TTC549 (cell line): ENCODE measurements around the gene CAMK2B.

Experiments used
- FAIRE-seq: peaks from 2 replicates; lab custom pipeline; 2012; peaks lifted over from hg19 to GRCh38; lab: Jason Lieb, UNC

Gene CAMK2B

GRCh38 chr7:44329888-44330287 lies 4.5 kb upstream of the CAMK2B start:
- FAIRE-seq = no peak

DNA sequence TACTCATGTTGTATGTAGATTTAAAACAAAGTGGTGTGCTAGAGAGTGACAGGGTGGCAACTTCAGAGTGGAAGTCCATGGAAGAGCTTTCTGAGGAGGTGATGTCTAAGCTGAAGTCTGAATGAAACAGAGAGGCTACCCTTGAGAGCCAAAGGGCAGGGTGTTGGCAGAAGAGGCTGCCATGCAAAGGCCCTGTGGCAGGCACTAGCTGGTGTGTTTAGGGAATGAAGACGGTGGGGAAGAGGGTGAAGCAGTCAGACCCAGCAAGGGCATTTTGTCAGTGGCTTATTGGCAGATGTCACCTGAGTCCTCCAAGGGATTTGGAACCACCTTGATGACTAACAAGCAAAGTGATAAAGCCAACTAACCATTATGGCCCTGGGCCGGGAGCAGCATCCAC lies 3.7 kb upstream of the CAMK2B start:
- no peak for FAIRE-seq

GRCh38 chr7:44327981-44328380 lies 2.6 kb upstream of the CAMK2B start:
- no peak for FAIRE-seq

GRCh38 chr7:44326261-44327125 lies 1.1 kb upstream of the CAMK2B start:
- FAIRE-seq = no peak

DNA sequence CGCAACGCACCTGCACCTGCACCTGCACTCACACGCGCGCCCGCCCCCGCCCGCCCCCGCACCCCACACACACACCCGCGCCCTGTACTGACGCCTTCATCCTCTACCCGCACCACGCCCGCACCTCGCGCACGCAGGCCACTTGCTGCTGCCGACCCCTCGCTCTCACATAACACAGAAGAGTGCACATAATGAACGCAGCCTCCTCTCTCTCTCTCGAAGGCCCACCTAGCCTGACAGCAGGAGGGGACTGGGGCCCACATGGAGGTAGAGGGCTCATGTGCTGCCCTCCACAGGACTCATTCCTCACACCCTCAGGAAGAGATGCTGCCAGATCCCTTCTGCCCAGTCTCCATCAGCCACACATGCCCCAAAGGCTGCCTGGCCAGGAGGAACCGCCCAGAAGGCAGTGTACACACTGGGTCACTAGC lies 432 bp upstream of the CAMK2B start:
- no peak for FAIRE-seq

DNA sequence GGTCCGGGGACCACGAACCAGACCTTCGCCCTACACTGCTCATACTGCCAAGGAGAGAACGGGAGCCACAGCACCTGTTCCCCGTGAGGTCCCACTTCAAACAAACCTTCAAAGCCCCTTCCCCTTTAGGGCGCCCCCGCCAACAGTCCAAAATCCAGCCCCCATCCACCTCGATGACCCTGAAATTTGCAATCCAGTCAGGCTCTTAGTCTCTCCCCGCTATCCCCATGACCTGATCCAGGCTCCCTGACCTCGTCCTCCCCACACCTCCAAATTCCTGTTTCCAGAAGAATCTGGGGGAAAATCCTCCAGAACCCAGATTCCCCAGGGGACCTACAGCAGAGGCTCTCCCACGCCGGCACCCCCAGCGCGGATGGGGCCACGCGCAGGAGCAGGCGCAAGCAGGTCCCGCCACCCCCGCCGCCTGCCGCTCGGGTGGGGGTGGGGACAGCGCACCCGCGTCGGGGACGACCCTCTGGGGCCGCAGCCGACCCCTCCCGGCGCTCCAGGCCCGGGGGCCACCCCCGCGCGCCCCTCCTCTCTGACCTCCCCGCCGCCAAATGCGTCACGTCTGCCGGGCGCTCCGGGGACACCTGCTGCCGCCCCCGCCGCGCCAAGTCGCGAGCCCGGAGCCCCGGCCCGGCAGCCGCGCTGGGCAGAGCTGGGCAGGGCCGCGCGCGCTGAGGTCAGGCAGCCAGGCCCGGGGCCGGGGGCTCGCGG lies 753 bp downstream of the CAMK2B start:
- FAIRE-seq = no peak

DNA sequence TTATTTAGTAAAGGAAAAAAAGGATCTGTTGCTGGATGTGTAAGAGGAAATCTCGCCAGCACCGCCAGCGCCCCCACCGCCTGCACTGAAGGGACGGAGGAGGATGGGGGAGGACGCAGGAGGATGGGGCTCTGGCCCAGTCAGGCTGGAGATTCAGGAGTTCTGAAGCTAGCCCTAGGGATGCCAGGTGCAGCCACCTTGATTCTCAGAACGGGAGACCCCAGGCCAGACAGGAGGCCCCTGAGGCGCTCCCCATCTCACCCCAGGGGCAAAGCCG lies 1.3 kb downstream of the CAMK2B start:
- FAIRE-seq = no peak

GRCh38 chr7:44323381-44324203 lies 1.8 kb downstream of the CAMK2B start:
- no peak for FAIRE-seq

DNA sequence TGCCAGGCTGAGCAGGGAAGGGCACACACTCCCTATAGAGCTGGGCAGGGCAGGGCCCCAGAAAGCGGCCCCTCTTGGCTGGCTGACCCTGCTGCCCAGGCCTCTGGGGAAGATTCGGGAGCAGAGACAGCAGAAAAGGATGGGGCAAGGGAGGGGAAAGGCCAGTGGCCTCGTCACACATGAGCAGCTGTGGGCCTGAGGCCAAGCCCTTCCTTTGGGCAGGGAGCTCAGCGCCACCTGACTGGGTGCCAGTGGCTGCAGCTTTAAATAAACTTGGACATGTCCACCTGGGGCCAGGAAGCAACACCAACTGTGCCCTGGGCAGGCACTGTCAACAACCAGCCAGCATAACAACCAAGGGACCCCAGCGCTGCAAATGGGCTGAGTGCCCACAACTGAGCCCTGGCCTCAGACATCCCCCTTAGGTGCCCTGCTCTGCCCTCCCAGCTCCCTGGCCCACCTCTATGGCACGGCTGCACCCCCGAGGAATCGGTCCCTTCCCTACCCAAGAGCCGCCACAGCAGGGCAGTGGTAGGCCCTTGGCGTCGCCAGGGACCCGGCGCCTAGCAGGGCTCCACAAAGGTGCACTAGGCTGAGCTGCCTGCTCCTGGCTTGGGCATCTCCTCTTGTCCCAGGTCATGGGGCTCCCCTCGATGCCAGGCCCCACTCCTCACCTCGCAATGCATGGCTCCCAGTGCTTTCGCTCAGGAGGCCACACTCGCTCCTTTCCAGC lies 2.6 kb downstream of the CAMK2B start:
- no peak for FAIRE-seq

DNA sequence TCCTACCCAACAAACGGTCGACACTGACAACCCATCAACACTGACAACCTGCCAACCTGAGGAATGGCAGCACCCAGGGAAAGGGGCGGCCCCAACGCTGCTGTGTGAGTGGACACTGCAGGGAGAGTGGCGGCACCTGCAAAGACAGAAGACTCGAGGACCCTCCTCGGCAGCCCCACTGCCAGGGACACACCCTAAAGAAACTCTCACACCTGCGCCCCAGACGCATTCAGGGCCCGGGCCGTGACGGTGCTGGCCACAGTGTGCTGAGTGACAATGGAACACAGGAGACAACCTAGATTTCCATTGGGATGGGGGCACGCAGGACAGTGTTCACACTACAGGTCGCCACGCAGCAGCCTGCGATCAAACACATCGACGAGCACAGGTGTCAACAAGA lies 3.6 kb downstream of the CAMK2B start:
- FAIRE-seq = no peak

DNA sequence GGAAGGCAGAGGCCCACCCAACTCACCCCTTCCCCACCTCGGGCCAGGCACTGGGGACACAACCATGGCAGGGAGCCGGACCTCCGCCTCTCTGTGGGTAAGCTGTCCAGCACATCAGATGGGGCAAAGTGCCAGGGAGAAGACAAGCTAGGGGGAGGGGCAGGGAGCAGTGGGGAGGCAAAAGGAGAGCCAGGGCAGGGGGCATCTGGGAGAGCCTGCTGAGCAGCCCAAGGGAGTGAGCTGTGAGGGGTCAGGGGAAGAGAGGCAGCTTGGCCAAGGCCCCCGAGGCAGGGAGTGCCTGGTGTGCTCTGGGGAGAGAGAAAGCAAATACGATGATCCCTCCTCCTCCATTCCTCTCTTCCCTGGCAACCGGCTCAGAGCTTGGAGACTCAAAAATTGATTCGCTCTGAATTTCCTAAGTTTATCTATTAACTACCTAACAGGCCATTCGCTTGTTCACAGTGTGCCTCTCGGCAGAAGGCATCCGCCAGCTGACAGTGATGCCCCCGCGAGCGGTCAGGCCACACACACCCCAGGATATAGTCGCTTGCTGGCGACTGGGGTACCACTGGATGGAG lies 4.5 kb downstream of the CAMK2B start:
- no peak for FAIRE-seq

- FAIRE-seq = no peak
Measured at GRCh38 chr7:44320141-44320540, 5.3 kb downstream of the CAMK2B start.

GRCh38 chr7:44318332-44318731 lies 7.1 kb downstream of the CAMK2B start:
- no peak for FAIRE-seq

- FAIRE-seq = no peak
Measured at GRCh38 chr7:44315301-44315903, 10.0 kb downstream of the CAMK2B start.

- FAIRE-seq = no peak
Measured at GRCh38 chr7:44313621-44314031, 11.8 kb downstream of the CAMK2B start.

- no peak for FAIRE-seq
Measured at GRCh38 chr7:44313016-44313415, 12.4 kb downstream of the CAMK2B start.

- no peak for FAIRE-seq
Measured at GRCh38 chr7:44311561-44312495, 13.6 kb downstream of the CAMK2B start.

DNA sequence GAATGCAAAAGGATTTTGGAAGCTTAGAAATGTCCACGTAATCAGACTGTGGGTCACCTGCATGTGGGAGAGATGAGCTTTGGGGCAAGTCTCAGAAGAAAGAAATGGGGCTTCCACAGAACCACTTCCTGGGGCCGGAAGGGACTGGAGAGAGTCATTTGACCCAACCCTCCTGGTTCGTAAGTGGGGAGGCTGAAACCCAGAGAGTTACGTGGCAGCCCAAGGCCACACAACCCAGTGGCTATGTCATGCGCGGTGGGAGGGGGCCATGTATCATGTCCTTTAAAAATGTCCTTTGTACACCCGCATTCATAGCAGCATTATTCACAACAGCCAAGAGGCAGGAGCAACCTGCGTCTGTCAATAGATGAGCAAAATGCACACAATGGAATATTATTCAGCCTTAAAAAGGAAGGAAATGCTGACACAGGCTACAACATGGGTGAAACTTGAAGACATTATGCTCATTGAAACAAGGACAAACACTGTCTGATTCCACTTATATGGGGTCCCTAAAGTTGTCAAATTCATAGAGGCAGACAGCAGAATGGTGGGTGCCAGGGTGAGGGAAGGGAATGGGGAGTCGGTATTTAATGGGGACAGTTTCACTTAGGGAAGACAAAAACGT lies 15.1 kb downstream of the CAMK2B start:
- FAIRE-seq = no peak

DNA sequence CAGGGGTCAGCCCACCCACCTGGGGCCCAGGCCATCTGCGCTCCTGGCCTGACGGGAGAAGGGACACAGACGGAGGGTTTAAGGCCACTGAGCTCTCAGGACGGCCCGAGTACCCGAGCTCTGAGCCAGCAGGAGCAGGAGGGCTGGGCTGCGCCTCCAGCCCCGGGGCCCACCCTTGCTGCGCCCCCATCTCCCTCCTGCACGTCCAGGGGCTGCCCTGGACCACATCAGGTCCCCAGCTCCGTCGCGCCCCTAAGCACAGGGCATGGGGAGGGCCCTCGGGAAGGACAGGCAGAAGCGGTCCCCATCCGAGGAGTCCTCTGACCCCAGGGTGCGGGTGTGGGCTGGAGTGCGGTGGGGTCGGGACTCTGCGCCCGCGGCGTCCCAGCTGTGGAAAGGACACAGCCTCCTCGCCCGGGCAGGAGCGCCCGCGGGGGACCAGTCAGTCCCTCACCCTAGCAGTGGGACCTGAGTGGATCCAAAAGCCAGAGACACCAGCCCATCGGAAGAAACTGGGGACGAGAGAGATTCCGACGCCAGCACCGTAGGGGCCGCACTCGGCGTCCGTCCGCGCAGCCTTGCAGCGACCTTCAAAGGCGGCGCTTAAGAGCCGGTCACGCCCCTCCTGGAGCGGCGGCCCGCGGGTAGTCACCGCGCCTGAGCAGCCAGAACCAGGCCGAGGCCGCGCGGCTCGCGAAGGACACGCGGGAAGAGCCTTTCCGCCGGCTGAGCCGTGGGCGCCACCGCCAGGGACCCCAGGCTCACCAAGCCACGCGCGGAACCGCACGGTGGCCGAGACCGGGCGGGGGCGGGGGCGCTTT lies 15.9 kb downstream of the CAMK2B start:
- no peak for FAIRE-seq
